Mammary epithelial cell (primary cell): ENCODE measurements around the gene MRPL57.

Experiments used
- CTCF ChIP-seq, 2 donors: IDR thresholded peaks in 1 of 2; conservative IDR thresholded peaks in 1 of 2; 2 replicates each; pipeline ENCODE4 v1.5.1; 2011 to 2012; ENCODE audit warnings: inconsistent platforms in 2 of 2, low read length in 2 of 2, mild to moderate bottlenecking in 2 of 2, control low read depth in 1 of 2, low read depth in 1 of 2; ENCODE audit not compliant: insufficient read depth in 1 of 2; ENCODE audit errors: extremely low read depth in 1 of 2
- EZH2 ChIP-seq: IDR thresholded peaks from 2 replicates; pipeline ENCODE4 v1.6.1; 2012; ENCODE audit warnings: low read length, inconsistent platforms, borderline replicate concordance

- no peak for TF ChIP-seq CTCF (conservative IDR thresholded peaks at IDR 0.05 in 1 of 2, IDR thresholded peaks at IDR 0.05 in 1 of 2; ENCODE audit: extremely low read depth in 1 of 2, insufficient read depth in 1 of 2, low read depth in 1 of 2, low read length in 2 of 2)
- TF ChIP-seq EZH2, result no peak
These were observed 44.8 kb downstream of the MRPL57 start for GRCh38 chr13:21221268-21221667.
